ENCODE results near the gene CREB5.
A peak's percentile ranks its signal among the peaks of the same experiment; 100 is the strongest.
"Not testable (repeated sequence)": the region's sequence is repeated elsewhere in the genome, so short reads cannot be mapped to it uniquely, and the experiment has no call there.

The CREB5 gene

DNA sequence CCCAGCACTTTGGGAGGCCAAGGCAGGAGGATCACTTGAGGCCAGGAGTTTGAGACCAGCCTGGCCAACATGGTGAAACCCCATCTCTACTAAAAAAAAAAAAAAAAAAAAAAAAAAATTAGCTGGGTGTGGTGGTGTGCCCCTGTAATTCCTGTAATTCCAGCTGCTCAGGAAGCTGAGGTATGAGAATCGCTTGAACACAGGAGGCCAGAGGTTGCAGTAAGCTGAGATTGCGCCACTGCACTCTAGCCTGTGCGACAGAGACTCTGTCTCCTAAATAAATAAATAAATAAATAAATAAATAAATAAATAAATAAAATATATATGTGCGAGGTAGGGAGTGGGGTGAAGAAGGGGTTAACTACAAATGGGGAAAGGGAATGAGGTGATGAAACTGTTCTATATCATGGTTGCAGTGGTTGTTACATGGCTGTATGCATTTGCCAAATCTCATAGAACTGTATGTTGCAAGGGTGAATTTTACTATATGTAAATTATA lies 199.1 kb downstream of the CREB5 start:
- not testable (repeated sequence) for DNase-seq (ENCODE audit: low spot score)

DNA sequence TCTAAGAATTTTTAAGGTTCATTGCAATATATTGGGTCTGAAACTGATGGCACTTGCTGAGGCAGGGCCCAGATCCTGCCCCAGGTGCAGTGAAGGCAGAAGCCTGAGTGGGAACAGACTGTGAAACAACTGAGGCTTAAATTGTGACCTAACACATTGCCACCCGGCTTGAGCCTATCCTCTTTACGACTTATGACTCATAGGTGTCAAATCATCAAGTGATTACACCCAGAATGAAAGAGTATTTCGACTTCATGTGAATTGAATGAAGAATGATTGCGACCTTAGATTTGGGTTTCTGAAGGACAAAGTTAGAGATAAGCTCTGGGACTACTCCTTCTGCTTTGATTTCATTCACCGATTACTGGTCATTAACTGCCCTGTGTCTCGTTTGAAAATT lies 200.9 kb downstream of the CREB5 start:
- DNase-seq (ENCODE audit: low spot score) = no peak

DNA sequence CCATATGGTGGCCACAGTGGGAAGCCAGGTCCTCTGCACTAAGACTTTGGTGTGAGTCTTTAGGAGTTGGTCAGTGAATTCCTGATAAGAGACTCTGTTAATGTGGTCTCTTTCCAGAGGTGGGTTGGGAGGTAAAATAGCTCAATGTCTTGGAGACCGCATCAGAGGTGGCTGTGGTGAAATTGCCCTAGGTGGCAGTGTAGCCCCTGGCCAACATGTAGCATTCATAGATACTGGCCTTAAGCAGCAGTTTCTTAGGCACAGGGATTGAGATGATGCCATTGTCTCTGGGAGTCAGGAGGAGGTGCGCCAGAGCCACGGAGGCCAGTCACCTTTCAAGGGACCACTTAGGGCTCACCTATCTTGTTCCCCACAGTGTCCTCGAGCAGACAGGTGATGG lies 202.8 kb downstream of the CREB5 start:
- DNase-seq (ENCODE audit: low spot score) = no peak

DNA sequence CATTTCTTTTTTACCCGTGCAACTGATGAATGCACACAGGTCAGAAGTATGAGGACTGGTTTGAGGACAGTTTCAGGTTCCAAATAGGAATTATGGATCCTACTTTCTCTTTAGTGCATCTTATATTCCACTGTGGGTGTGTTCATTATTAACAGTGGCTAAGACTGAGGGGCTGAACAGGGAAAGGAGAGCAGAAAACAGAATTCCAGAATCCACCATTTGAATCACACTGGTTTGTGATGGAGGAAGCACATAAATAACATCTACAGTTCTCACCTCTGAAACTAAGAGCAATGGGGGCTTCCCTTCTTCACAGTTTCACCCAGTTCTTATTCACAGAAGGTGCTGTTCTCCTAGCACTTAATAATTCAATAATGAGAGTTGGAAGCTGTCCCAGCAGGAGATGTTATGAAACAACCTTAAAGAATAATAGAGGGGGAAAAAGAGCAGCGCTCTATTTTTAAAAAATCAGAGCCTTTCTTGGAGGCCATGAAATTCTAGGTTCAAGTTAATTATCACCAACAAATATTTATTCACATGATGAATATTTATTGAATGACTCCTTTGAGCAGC lies 205.1 kb downstream of the CREB5 start:
- DNase-seq (ENCODE audit: low spot score) = no peak

DNA sequence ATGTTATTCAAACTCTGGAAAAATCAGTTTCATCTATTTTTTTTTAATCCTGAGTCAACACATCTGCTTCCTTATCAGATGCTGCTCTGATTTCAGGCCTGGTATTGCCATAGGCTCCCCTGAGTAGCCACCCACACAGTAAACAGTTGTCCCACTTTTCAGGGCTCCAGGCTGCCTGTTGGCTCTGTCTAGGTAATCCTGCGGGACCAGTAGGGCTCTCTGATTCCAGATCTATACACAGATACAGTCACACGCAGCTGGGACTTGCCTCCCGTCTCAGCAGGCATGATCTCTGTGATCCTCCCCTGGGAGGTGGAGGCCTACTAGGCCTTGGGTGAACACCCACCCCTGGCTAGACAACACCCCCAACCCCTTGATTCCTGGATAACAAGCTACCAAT lies 206.1 kb downstream of the CREB5 start:
- no peak for DNase-seq (ENCODE audit: low spot score)

DNA sequence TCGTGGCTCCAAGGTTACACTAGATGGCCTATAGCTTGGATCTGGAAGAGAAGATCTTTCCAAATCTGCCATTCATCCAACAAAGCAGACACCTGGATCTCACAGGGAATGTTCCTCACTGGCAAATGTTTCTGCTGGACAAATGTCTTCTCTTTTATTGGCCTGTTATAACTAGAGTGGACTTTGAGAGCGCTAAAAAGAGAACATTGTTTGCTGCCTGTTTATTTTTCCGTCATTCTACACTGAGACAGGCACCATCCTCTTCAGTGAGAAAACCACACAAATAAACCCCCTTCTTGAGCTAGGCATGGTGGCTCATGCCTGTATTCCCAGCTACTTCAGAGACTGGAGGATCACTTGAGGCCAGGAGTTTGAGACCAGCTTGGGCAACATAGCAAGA lies 206.9 kb downstream of the CREB5 start:
- DNase-seq (ENCODE audit: low spot score) = no peak

DNA sequence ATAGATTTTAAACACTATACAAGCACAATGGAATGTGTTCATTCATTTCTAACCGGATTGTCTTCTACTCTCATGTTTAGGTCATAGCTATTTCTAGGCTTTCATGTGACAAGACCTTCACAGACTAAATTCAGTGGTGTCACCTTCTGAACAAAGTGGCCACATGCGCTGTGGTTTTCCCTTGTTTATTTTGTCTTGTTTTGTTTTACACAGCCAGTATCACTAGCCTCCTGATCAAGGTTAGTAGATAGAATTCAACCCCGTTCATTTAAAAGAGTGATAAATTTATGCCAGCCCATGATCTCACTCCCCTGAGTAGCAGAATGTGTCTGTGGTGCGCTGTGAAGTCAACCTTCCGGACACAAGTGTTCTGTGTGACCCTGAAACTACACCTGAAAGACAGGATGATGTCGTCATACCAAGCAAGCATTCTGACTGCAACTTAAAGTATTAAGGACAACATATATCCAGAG lies 209.1 kb downstream of the CREB5 start:
- DNase-seq (ENCODE audit: low spot score) = no peak

DNA sequence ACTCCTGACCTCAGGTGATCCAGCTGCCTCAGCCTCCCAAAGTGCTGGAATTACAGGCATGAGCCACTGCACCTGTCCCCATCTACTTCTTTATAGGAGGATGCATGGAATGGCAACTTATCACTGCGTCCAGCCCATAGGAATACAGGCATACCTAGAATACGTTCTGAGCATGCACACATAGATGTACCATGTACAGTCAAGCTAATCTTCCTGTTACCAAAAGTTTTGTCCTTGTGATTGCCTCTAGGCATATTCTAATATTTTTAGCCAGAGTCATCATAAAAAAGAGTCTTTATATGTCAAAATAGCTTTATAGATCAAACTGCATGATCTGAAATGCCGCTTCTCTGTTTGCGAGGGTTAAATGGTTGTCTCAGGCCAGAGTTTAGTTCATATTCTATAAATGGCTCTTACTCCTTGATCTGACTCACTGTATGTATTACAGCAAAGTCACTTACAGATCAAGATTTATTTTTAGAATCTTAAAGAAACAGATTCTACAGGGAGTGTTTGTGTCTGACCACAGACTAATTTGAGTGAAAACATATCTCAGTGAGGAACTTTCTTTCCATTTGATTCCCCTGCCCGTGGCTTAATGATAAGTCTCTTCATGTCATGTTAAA lies 210.9 kb downstream of the CREB5 start:
- peak; percentile 62 for DNase-seq (ENCODE audit: low spot score)

DNA sequence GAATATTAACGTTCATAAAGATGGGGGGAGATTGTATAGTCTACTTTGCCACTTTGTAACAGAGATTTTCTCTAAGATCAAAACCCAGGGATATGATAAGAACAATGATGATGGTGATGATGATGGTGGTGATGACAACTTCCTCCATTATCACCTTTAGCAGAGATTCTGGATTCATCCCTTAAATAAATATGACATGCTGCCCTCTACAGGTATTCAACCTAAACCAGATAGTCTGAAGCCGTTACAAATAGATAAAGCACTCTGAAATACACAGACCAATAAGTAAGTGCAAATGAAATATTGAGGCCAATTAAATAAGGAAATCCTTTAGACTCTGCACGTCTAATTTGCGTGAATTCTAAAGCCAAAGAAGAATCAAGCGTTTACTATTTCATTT lies 211.5 kb downstream of the CREB5 start:
- DNase-seq (ENCODE audit: low spot score) = no peak

DNA sequence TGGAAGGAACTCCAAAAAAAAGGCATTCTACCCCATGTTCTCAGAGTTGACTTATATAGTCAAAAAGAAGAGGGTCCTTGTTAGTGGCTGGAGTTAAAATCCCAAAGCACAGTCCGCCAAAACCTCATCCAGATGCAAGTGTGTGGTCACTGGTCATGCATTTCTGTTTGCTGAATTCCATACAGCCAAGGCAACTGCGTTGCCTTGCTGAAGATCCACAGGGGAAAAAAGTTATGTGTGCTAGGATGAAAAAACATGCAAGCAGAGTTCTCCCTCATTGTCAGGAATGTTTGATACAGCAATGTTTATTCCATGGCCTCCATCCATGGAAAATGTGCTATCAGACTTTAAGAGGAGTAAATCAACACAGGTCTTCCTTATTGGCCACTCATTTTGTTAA lies 213.1 kb downstream of the CREB5 start:
- no peak for DNase-seq (ENCODE audit: low spot score)

DNA sequence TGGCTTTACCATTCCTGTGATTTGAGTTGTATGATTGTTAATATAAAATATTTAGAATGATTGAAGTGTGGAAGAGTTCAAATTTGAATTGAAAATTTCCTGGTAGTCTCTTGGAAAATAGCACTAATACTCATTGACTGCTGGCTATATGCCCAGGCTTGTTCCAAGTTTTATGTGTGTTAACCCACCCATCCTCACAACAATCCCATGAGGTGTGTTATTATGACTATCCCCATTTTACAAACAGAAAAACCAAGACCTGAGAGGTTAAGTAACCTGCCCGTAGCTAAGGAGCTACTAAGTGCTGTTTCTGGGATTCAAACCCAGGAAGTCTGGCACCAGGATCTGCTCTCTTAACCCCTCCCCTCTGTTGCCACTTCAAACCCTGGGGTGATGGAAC lies 213.9 kb downstream of the CREB5 start:
- no peak for DNase-seq (ENCODE audit: low spot score)

DNA sequence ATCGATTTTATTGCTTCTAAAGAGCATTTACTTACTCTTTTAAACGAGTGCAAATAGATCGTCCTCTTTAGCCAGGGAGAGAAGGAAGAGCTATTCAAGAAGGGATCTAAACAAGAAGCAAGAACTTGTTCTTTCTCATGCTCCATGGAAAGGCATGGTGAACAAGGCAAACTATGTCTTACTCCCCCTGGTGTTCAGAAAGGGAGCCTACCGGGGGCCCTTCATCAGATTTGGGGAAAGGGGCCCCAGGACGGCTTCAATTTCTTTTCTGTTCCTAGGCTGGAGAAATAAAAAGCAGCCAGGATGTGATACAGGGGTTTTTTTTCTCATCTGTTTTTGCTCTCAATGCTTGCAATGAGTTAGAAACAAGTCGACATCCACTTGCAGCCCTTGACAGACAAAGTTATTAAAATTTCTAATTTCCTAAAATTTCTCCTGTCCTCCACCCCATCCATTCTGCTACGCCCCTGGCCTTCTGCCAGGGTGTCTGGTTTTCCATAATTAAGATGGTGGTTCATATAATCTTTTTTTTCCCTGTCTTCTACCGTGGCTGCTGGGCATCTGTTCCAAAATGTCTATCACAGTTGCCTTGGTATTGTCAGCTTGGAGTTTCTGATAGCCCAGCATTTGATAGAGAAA lies 214.4 kb downstream of the CREB5 start:
- peak; percentile 39 for DNase-seq (ENCODE audit: low spot score)

DNA sequence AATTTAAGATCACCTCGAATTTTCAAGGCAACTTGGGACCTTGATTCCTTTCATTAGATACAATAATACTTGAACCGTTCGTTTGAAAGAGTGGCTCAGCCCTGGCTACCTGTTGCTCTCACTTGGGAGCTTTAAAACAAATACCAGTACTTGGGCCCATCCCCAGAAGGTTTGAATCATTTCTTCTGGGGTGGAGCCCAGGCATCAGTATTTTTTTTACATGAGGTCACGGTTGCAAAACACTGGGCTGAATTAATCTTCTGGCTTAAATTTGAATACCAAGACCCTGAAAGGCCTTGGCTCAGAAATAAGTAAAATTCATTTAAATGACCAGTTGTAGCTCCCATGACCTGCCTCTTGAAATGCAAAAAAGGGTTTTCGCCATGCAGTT lies 214.9 kb downstream of the CREB5 start:
- DNase-seq (ENCODE audit: low spot score) = peak; percentile 35

DNA sequence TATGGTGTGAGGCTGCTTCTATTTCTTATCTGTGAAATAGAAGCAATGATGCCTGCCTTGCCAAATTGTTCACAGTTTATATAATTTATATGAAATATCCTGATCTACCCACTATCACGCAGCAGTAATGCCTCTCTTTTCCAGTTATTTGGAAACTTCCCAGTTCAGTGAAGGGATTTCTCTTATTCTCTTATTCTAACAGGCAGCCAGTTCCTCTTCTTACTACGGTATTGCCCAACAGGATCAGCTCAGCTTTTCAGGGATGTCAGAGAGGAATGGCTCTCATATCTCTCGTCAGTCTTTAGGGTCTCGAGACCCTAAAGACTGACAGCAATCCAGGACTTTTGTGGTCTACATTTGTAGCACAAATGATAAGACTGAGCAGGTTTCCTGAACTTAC lies 215.6 kb downstream of the CREB5 start:
- DNase-seq (ENCODE audit: low spot score) = no peak

DNA sequence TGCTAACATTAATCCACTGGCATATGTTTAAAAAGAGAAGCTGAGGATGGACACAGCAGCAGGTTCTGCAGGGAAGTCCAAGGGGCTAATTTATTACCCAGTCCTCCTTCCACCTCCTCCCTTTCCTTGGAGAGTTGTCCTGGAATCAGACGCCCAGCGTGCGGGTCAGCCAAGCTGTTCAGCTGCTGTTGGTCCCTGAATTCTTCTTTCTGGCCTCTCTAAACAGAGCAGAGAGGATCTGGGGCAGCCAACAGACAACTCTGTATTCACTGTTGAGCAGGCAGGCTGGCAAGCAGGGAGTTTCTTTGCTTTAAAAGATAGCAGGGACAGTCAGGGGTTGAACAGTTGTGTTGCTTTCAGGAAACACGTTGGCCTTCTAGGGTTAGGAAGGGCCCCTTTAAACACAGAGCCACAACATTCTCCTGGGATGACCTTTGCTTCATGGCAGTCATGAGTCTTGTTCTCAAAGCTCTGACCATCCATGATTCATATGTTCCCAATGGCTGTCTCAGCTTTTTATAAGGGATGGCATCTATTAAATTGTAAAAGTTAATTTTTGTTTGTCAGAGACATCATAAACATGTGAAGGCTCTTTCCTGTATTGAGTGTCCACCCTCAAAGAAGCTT lies 217.0 kb downstream of the CREB5 start:
- DNase-seq (ENCODE audit: low spot score) = peak; percentile 52

DNA sequence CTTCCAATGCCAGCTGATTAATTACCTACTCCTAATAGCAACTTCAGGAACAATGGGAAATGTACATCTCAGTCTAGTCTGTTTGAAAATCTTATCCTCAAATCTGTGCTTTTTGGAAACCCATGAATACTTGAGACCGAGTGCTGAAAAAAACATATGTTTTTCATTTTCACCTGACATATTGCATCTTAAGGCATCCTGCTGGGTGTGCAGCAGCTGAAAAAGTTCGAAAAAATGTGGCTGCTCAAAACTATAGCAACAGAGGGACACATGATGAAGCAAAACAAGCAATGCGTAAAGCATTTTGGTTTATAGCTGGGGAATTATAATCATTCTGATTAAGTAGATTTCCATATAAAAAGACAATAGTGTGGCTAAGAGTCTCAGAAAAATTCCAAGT lies 218.0 kb downstream of the CREB5 start:
- DNase-seq (ENCODE audit: low spot score) = no peak

DNA sequence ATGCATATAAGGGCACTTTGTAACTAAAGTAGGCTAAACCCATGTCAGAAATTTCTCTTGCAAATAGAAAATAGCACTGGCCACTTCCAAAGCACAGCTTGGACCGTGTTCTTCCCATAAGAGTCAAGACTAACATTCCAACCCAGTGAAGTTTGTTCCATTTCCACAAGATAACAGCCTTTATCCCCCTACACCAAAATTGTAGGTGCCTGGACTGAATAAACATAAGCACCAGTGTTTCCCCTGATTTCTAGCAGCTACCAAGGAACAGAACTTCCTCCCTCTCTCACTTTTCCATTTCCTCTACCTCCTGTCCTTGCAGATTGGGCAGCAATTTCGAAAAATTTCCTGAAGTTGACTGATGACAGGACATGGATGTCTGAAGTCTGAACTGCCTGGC lies 219.7 kb downstream of the CREB5 start:
- no peak for DNase-seq (ENCODE audit: low spot score)

DNA sequence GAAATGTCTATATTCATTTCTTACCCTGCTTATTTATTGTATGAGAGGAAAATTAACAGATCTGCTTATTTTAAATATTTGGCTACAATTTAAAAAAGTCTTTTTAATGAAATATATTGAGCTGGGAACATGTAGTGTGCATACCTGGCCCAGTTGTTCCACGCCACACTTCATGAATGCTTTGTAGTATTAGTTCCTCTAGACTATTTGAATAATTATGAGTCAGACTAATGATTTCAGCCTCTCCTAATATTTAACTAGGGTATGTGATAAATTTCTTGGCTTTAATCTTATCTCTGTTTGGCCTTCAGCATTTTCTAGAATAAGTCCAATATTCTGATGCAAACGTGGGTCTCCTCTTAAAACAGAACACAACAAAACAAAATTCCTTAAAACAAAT lies 226.6 kb downstream of the CREB5 start:
- no peak for DNase-seq (ENCODE audit: low spot score)

DNA sequence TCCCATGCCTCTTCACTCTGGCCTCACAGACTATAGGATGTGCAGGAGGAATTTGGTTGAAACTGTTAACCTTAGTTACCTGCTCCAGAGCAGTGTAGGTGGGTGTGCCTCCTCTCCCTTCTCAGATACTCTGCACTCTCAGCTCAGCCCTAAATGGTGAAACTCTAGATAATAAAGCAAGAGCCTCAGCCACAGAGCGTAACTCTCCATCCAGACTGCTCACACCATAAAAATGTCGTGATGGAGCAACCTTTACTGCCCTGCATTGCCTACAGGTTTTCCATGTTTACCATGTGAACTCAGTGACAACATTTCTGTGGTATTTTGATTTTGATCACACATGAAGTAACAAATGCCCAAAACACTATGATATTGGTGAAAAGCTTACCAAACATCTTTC lies 227.7 kb downstream of the CREB5 start:
- no peak for DNase-seq (ENCODE audit: low spot score)

DNA sequence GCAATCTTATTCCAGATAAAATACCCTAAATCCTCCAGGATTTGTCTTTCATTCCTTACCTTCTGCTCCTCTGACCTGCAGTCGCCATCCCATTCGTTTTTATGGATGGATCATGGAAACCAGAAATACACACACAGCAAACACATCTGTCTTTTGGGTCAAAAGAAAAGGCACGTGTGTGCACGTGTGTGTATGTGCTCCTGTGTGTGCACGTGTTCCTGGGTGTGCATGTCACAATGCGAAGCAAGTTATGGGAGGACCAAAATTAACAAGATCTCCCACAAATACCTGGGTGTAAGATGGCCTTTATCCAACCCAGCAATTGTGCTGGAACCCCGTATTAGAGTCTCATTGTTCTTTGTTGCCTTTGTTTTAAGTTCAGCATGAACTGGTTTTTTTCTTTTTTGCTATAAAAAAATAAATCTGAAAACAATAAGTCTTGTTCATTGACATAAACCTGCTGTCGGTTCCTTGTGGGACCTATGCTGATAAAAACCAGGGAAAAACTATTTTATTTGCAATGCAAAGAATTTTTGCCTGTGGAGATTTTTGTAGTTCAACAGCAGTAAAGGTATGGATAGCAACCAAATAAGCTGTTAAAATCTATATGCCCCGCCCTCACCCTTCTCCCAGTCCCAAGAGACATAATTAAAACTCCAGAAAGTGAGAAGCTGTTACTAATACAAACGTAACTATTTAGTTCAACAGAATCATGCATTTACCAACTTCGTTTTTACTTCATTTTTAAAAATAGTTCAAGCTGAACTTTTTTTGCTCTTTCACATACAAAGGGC lies 229.6 kb downstream of the CREB5 start:
- DNase-seq (ENCODE audit: low spot score) = no peak

DNA sequence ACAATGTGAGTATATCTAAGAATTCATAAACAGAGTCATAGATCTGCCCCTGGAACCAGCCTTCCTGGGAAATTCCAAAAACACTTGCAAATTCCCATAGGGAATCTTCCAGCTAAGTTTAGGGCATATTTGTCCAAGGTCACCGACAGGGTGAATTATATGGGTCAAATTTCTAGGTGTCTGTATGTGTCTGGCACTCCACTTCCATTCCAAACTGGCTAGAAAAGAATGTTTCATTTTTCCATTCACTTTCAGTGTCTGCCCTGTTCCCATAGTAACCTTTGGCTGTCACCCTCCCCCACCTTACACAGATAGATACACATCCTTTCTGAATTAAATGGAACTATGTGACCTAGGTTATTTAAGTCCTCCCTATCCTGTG lies 230.9 kb downstream of the CREB5 start:
- DNase-seq (ENCODE audit: low spot score) = peak; percentile 7

DNA sequence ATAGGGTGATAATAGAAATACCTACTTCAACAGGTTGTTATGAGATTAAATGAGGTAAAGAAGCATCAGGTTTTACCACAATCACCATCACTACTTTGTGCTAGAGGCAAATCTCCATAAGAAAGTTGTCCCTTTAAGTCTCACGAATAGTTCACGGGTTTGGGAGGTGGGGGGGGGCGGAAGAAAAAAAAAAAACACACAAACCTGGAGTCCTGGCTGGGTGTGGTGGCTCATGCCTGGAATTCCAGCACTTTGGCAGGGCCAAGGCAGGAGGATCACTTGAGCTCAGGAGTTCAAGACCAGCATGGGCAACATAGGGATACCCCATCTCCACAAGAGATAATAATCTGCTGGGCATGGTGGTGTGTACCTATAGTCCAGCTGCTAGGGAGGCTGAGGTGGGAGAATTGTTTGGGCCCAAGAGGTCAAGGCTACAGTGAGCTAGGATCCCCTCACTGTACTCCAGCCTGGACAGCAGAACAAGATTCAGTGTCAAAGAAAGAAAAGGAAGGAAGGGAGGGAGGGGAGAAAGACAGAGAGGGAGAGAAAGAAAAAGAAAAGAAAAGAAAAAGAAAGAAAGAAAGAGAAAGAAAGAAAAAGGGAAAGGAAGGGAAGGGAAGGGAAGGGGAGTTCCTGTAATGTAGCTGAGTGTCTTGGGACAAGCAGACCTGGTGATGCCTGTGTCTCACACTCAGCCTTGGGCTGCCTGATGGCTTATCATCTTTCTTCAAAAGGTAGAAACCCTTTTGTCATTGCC lies 231.4 kb downstream of the CREB5 start:
- DNase-seq (ENCODE audit: low spot score) = no peak
